ENCODE measurements around the gene CARMIL3.
"Not testable (repeated sequence)": the region's sequence is repeated elsewhere in the genome, so short reads cannot be mapped to it uniquely, and the experiment has no call there.

Gene CARMIL3, protein sequence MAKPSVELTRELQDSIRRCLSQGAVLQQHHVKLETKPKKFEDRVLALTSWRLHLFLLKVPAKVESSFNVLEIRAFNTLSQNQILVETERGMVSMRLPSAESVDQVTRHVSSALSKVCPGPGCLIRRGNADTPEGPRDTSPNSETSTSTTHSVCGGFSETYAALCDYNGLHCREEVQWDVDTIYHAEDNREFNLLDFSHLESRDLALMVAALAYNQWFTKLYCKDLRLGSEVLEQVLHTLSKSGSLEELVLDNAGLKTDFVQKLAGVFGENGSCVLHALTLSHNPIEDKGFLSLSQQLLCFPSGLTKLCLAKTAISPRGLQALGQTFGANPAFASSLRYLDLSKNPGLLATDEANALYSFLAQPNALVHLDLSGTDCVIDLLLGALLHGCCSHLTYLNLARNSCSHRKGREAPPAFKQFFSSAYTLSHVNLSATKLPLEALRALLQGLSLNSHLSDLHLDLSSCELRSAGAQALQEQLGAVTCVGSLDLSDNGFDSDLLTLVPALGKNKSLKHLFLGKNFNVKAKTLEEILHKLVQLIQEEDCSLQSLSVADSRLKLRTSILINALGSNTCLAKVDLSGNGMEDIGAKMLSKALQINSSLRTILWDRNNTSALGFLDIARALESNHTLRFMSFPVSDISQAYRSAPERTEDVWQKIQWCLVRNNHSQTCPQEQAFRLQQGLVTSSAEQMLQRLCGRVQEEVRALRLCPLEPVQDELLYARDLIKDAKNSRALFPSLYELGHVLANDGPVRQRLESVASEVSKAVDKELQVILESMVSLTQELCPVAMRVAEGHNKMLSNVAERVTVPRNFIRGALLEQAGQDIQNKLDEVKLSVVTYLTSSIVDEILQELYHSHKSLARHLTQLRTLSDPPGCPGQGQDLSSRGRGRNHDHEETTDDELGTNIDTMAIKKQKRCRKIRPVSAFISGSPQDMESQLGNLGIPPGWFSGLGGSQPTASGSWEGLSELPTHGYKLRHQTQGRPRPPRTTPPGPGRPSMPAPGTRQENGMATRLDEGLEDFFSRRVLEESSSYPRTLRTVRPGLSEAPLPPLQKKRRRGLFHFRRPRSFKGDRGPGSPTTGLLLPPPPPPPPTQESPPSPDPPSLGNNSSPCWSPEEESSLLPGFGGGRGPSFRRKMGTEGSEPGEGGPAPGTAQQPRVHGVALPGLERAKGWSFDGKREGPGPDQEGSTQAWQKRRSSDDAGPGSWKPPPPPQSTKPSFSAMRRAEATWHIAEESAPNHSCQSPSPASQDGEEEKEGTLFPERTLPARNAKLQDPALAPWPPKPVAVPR (N-terminal part only)

GRCh38 chr14:24051789-24052655, at the start of gene CARMIL3:
TSS of gene CARMIL3 (plus strand) at chr14:24052009. CDS start at chr14:24052154, 145 bp downstream.
- DNase-seq = peak; percentile 74 to 85

- not testable (repeated sequence) for DNase-seq
Measured at GRCh38 chr14:24006471-24006816, 45.4 kb upstream of the CARMIL3 start.

- DNase-seq = peak in 1 of 2 experiments; percentile 18
Measured at GRCh38 chr14:24006817-24007652, 44.8 kb upstream of the CARMIL3 start.

DNA sequence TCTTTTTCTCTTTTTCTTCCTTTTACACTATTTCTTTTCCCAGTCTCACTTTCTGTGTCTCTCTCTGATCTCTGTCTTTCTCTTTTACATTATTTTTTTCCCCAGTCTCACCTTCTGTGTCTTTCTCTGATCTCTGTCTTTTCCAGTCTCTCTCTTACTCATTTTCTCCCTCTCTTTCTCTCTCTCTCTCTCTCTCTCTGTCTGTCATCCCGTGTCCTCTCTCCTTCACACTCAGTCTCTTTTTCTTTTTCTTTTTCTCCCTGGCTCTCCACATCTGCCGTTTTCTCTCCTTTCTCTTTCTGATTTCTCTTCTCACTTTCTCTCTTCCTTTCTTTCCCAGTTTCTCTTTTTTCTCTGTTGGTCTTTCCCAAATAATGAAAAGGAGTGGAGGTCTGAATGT, 40.8 kb upstream of the CARMIL3 start:
- DNase-seq = no peak

DNA sequence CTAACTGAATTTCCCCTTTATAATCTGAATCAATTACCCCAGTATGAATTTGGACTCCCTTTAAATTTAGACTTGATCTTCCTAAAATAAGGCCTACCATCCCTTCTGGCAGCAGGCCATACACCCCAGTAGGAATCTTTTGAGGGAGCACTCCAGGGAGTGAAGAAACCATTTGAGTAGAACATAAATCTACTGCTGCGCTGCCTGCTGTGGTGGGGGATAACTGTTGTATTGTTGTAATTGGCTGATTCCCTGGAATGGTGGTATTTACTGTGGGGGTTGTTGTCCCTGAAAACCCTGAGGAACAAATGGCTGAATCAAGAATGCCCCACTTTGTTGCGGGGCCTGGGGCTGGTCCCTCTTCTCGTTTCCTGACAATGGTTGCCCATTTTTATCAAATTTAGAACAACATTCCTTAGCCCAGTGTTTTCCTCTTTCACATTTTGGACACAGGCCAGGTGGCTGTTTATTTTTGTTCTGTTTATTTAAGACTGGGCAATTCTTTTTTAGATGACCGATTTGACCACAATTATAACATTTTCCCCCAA, 39.0 kb upstream of the CARMIL3 start:
- DNase-seq = not testable (repeated sequence)

DNA sequence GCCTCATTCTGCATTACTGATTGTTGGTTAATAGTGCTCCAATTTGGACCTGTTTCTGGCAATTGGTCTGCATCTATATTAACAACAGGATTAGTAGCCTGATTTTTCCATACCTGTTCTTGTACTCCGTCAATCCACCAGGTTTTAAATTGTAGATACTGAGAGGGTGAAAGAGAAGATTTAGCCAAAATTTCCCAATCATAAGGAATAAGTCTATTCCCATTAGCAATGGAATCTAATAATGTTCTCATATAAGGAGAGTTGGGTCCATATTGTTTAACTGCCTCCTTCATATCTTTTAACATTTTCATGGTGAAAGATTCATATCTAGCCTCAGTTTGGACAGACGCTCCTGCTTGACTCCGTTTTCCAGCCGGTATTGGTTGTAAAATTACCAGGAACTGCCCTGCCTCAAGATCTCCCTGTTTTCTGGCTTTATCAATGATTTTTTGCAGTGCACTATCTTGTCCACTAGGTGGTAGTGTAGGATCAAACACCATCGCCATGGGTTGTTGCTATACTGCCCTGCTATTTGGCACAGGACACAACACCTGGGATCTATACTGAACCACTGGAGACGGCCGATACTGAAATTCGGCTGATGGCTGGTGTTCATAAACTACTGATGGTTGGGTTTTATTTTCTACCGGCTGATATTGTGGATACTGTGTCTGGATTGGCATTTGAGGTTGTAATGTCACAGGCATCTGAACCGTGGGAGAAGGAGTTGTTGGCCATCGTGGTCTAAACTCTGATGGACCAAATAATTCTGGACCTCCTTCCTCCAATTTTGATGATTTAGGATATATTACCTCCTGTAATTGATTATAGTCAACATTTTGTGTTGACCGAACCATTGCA, 37.9 kb upstream of the CARMIL3 start:
- peak; percentile 68 to 80 for DNase-seq

- not testable (repeated sequence) for DNase-seq
Measured at GRCh38 chr14:24015745-24016144, 36.1 kb upstream of the CARMIL3 start.

- not testable (repeated sequence) for DNase-seq
Measured at GRCh38 chr14:24018978-24019377, 32.8 kb upstream of the CARMIL3 start.

- peak in 1 of 2 experiments; percentile 3 for DNase-seq
Measured at GRCh38 chr14:24019944-24020343, 31.9 kb upstream of the CARMIL3 start.

DNA sequence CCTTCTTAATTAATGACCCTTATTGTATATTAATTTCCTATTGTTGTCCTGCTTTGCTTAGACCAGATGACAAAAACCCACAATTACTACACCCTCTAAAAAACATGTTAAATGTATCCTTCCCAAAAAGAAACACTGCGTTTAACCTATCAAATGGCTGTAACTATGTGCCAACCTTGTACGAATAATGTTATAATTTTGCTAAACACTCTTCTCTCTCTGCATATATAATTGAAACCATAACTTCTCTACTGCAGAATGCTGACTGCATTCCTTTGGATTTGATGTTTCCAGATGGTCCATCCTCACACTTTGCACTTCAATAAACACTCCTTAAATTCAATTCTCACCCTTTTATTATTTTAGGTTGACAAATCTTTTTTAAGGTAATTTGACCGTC, 31.3 kb upstream of the CARMIL3 start:
- not testable (repeated sequence) for DNase-seq

DNA sequence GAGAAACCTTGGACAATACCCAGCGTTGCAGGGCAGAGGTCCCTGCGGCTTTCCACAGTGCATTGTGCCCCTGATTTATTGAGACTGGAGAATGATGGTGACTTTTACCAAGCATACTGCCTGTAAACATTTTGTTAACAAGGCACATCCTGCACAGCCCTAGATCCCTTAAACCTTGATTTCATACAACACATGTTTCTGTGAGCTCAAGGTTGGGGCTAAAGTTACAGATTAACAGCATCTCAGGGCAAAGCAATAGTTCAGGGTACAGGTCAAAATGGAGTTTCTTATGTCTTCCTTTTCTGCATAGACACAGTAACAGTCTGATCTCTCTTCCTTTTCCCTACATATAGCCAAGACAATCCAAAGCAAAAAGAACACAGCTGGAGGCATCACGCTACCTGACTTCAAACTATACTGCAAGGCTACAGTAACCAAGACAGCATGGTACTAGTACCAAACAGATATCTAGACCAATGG, 26.8 kb upstream of the CARMIL3 start:
- DNase-seq = not testable (repeated sequence)

DNA sequence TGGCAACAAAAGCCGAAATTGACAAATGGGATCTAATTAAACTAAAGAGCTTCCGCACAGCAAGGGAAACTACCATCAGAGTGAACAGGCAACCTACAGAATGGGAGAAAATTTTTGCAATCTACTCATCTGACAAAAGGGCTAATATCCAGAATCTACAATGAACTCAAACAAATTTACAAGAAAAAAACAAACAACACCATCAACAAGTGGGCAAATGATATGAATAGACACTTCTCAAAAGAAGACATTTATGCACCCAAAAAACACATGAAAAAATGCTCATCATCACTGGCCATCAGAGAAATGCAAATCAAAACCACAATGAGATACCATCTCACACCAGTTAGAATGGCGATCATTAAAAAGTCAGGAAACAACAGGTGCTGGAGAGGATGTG, 22.1 kb upstream of the CARMIL3 start:
- not testable (repeated sequence) for DNase-seq

- not testable (repeated sequence) for DNase-seq
Measured at GRCh38 chr14:24031331-24031730, 20.5 kb upstream of the CARMIL3 start.

DNA sequence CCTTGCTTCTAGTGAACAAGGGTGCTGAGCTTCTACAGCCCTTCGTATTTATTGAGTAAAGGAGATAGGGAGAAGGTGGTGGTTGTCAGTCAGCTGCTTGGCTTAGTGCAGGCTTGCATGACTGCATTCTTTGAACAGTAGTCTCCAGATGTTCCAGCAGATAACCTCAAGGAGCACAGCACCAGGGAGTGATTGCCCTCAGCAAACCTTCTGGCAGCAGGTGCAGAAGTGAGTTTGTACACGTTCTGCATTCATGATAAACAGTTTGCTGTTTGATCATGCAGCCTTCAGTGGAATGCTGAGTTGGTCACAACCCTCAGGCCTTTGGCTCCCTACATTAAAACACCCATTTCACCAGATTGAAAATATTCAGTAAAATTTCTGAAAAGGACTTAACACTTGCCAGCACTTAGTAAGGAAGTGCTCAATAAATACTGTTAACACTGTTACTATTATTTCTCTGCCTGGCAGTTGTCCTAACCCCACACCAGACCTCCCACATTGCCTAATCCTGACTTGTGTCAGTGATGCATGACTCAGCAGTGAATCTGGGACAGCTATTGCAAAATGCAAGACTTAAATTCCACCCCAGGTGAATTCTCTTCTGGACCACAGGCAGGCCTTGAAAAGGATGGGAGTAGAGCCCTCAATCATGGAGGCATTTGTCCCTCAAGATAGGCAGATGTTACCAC, 18.9 kb upstream of the CARMIL3 start:
- no peak for DNase-seq

DNA sequence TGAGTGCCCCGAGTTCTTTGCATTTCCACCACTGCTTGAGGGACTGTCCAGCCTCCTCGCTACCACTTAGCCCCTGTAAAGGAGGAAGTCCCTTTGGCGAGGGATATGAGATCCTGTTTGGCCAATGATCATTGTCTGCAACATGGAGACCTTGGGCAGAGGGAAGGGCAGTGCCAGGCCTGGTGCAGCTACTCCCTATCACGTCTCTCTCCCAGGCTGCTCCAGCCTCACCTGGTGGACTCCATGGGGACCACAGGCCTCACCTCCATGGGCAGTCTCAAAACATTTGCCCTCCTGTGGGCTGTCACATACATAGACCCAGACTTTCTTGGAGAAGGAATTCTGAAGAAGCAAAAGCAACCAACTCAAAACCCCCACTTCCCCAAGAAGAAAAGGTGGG, 16.0 kb upstream of the CARMIL3 start:
- peak; percentile 32 to 55 for DNase-seq

GRCh38 chr14:24036169-24036962, 15.4 kb upstream of the CARMIL3 start:
- peak; percentile 90 to 91 for DNase-seq

DNA sequence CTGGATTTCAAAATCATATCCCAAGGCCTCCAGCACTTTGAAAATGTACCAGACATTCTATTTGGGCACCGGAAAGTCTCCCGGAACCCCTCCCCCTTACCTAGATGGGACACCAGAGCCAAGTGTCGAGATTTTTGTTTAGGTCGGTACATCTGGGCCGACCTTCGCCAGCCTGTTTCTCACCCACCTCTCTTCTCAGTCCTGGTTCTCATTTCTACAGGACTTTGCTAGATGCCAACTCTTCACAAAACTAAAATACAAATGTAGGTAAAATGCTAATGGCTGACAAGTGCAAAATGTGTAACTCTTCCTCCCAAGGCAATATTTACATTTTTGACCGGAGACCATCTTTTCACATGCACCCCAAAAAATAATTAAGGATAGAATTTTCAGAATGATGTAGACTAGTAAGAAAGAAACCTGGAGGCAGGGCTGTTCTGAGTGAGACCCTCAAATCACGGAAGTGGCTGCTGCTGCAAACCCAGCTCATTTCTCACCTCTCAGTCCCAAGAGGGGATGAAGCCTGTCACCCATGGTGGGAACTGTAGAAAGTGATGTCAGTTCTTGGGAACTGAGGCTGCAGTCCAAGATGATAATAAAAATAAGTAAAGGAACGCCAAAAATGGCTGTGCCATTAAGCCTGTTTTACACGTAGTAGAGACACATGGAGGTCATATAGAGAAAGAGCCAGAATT, 14.7 kb upstream of the CARMIL3 start:
- not testable (repeated sequence) for DNase-seq
